Endometrial microvascular endothelial cells (primary cell): Measurements from ENCODE around the gene NUMB. TPM values are rescaled to one million over a fixed set of nuclear protein-coding genes. Genes with fewer than 3 reads are reported as not detected.

Experiments used
- in situ Hi-C: cut with HindIII; loops from 2 replicates; pipeline ENCODE4 v1.10.0; 2017; ENCODE audit warnings: low sequenced_read_pairs, low pct_unique_long_range_greater_than_20kb; ENCODE audit errors: inconsistent ontology term
- total RNA-seq: library from RNA; depleted of rRNA; stranded (reverse); fragments of >200 nt; gene quantifications from one replicate; pipeline ENCODE4 v1.2.3, GENCODE V29; 2015; ENCODE audit errors: inconsistent ontology term

Gene NUMB
- 43.5 TPM for total RNA-seq

DNA sequence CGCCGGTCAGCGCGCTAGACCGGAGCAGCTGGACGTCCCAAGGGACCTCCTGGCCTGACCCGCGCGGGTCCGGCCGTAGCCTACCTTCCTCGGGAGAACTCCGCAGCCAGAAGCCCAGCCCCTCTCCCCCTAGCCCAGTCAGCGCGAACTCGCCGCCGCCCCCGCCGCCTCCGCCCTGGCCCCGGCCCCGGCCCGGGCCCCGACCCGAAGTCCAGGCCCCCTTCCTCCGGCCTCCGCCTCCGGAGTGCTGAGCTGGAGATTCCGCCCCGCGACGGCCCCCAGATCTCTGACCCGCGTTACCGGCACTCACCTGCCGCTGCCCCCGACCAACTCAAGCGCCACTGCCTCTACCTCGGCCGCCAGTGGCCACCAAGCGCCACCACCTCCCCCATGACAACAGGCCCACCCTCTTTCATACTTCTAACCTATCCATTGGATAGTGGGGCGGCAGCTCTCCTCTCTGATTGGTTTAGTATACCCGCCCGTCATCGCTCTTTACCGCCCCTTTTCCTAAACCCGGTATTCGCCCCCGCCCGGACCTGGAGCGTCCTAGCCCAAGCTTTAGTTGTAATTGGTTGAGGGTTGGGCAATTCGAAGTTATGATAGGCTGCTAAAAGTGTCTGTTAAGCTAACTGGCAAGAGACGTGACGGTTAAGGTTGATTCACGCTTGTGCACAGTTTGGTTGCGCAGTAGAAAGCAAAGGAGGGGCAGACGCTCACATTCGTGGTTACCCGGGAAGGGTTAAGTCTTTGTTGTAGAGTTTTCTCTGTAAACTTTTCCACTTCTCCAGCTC is at the start of gene NUMB:
Gene NUMB, minus strand, starts transcription at position 364 of the 794 bp plus-strand sequence. CDS start 102,795 bp downstream, outside the sequence.
- in situ Hi-C loops = loop anchor here (25.0 kb wide), 1 partner anchor 171 kb away; no protein-coding TSS in a partner anchor

DNA sequence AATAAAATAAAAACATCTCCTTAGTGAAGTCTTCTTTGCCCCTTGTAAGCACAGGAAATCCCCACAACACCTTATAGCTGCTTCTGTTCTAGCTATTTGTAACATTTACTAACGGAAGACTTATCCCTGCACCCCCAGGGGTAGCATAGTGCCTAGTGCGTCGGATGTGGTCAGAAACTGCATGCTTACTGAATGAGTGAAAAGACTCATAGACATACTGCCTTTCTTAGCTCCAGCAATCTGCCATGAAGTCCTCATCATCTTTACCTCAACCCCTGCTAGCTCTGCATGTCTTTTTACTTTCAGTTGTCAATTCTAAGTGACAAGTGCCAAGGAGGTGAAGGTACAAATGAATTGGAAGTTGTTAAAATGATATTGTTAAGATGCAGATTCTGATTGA is 45.3 kb upstream of the NUMB start:
- in situ Hi-C loops = no loop called here

DNA sequence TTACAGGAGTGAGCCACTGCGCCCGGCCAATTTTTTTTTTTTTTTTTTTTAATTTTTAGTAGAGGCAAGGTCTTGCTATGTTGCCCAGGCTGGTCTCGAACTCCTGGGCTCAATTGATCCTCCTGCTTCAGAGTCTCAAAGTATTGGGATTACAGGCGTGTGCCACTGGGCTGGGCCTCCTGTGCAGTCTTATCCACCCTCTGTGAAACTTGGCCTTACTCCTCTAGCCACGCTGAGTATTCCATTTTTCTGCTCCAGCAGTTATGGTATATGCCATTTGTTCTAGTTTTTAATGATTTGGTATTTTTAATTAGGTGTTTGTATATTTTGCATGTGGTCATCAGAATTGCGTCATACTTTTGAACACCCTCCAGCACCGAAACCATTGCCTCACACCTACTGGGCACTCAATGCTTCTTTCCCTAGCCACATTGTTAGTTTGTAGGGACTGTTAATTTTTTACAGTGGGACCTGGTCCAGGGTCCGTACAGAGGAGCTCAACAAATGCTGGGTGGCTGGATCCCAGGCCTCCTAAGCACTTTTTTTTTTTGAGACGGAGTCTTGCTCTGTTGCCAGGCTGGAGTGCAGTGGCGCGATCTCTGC is 43.8 kb upstream of the NUMB start:
- in situ Hi-C loops = no loop called here

DNA sequence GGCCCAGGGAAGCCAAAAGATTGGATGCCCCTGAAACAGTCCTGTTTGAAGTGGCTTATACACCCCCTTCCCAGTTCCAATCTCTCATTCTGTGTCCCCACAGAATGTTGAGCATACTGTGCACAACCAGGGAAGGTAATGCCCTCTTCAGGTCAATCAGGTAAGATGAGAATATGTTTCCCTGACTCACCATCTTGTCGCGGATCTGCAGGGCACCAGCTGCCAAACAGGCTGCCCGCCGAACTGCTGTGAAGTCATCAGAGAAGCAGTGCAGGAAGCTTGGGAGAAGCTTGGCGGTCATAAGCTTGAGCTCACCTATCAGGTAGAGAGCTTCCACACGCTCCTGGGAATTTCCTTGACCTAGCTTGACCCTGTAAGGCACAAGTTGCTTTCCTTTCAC is 42.0 kb upstream of the NUMB start:
- in situ Hi-C loops = no loop called here

DNA sequence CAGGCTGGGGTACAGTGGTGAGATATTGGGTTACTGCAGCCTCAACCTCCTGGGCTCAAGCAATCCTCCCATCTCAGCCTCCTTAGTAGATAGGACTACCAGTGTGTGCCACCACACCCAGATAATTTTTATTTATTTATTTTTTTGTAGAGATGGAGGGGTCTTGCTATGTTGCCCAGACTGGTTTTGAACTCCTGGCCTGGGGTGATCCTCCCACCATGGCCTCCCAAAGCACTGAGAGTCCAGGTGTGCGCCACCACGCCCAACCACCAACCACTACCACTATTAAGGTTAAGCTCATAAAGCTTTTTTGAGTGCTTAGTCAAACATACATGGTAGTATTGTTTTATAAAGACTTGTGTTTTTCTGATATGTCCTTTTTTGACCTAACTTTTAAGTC is 36.2 kb upstream of the NUMB start:
- in situ Hi-C loops = no loop called here

DNA sequence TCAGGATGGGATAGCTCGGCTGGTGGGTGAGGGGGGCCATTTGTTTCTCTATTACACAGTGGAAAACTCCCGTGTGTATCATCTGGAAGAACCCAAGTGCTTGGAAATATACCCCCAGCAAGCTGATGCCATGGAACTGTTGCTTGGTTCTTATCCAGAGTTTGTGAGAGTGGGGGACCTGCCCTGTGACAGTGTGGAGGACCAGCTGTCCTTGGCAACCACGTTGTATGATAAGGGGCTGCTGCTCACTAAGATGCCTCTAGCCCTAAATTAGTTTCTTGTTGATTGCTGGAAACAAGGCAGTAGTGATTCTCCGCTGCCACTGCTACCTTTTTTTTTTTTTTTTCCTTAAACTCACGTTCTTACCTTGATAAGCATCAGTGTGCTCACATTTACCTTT is 34.3 kb upstream of the NUMB start:
- in situ Hi-C loops = no loop called here

DNA sequence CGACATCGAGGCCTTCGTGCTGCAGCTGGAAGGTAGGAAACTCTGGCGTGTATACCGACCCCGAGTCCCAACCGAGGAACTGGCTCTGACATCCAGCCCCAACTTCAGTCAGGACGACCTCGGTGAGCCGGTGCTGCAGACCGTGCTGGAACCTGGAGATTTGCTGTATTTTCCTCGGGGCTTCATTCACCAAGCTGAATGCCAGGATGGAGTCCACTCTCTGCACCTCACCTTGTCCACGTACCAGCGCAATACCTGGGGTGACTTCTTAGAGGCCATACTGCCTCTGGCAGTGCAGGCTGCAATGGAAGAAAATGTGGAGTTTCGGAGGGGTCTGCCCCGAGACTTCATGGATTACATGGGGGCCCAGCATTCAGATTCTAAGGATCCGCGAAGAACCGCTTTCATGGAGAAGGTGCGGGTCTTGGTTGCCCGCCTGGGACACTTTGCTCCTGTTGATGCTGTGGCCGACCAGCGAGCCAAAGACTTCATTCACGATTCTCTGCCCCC is 33.8 kb upstream of the NUMB start:
- in situ Hi-C loops = no loop called here

DNA sequence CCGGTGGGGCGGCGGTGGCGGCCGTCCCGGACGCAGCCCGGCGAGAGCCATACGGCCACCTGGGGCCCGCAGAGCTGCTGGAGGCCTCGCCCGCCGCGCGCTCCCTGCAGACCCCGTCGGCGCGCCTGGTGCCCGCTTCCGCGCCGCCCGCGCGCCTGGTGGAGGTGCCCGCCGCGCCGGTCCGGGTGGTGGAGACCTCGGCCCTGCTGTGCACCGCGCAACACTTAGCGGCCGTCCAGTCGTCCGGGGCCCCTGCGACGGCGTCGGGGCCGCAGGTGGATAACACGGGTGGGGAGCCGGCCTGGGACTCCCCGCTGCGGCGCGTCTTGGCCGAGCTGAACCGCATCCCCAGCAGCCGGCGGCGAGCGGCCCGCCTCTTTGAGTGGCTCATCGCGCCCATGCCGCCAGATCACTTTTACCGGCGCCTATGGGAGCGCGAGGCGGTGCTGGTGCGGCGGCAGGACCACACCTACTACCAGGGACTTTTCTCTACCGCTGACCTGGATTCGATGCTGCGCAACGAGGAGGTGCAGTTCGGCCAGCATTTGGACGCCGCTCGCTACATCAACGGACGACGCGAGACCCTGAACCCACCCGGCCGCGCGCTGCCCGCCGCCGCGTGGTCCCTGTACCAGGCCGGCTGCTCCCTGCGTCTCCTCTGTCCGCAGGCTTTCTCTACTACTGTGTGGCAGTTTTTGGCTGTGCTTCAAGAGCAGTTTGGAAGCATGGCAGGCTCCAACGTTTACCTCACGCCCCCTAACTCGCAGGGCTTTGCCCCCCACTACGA is 33.1 kb upstream of the NUMB start:
- in situ Hi-C loops = no loop called here

DNA sequence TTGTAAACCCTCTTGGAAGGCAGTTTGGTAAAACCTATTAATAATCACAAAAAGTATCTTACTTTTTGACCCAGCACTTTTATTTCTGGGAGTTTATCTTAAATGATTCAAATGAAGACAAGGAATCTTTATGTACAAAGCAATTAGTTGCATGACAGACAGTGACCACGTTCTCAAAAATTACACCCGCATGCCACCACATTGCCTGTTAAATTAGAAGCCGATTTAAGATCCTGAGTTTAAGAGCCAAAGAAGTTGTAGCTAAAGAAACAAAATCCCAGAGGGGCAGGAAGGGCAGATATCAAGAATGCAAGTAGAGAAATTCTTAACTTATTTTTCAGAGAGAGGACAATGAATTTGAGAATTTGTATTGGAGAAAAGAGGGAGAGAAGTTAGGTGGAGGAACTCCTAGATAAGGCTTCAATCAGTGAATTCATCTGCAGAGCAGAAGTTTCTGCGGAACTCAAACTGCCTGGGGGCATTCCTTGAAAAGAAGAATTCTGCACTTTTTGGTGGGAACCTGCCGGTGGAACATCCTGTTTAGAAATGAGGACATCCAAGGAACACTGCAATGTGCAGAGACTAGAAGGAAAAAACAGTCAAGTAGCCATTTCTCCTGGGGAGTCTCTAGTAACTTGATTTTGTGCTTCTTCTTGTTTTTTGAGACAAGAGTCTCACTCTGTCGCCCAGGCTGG is 31.3 kb upstream of the NUMB start:
- in situ Hi-C loops = no loop called here

DNA sequence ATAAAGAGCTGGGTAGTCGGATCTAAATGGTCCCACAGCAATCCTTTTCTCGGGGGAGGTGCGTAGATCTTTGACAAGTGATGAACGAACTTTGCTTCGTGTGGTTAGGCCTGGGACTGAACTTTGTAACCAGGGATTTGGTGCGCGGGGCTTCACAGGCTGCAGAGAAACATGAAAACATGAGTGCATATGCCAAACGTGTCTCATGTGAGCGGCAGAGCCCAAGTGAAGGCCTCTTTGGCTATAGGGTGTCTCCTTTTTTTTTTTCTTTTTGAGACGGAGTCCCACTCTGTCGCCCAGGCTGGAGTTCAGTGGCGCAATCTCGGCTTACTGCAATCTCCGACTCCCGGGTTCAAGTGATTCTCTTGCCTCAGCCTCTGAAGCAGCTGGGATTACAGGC is 20.3 kb upstream of the NUMB start:
- in situ Hi-C loops = no loop called here

DNA sequence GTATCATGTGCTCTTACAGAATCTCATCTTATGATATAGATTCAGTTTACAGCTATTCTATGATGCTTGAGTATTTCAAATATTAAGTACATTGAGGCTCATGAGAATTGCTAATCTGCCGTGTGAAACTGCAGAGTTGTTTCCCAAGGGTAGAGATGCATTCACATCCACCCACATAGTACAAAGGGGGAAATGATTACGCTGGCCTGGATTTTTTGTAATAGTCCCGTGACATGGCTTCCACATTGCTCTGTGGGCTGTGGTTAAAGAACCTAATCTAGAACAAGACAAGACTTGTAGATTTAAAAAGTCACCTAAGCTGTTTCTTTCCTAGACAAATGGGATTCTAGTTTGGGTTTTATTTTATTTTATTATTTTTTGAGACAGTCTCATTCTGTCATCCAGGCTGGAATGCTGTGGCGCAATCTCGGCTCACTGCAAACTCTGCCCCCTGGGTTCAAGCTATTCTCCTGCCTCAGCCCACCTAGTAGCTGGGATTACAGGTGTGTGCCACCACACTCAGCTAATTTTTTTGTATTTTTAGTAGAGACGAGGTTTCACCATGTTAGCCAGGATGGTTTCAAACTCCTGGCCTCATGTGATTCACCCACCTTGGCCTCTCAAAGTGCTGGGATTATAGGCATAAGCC is 19.4 kb upstream of the NUMB start:
- in situ Hi-C loops = no loop called here

DNA sequence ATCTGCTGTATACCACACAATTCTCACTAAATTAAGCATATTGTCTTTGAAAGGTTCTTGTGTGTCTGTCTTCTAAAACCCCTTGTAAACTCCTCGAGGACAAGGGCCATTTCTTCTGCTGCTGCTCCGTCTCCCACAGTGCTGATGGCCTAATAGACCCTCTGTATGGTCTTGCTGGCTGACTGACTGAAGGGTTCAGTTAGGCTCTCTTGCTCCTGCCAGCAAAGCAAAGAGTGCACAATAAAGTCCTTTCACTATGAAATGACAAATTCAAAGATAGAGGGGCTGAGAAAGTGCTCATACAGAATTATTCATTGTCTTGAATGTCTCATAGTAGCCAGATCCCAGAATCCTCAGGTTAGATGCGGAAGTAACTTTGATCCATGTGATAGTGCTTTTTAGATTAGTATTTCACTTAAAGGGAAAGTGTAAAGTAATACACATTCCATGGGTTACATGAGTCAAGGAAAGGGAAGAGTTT is 18.1 kb upstream of the NUMB start:
- in situ Hi-C loops = no loop called here

DNA sequence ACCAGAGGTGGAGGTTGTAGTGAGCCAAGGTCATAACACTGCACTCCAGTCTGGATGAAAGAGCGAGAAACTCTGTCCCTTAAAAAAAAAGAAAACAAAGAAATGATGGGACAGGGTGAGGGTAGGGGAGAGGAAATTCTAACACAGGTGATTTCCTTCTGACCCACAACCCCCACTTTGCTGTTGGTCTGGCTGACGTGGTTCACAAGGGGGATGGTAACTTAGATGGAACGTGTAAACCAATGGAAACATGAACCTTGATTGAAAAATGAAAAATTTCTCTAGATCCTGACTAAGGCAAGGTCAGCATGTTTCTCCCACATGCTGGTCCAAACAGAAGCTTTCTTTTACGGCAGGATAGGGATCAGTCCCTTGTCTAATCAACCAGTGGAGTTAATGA is 16.6 kb upstream of the NUMB start:
- in situ Hi-C loops = loop anchor here (25.0 kb wide), 1 partner anchor 188 kb away; no protein-coding TSS in a partner anchor

DNA sequence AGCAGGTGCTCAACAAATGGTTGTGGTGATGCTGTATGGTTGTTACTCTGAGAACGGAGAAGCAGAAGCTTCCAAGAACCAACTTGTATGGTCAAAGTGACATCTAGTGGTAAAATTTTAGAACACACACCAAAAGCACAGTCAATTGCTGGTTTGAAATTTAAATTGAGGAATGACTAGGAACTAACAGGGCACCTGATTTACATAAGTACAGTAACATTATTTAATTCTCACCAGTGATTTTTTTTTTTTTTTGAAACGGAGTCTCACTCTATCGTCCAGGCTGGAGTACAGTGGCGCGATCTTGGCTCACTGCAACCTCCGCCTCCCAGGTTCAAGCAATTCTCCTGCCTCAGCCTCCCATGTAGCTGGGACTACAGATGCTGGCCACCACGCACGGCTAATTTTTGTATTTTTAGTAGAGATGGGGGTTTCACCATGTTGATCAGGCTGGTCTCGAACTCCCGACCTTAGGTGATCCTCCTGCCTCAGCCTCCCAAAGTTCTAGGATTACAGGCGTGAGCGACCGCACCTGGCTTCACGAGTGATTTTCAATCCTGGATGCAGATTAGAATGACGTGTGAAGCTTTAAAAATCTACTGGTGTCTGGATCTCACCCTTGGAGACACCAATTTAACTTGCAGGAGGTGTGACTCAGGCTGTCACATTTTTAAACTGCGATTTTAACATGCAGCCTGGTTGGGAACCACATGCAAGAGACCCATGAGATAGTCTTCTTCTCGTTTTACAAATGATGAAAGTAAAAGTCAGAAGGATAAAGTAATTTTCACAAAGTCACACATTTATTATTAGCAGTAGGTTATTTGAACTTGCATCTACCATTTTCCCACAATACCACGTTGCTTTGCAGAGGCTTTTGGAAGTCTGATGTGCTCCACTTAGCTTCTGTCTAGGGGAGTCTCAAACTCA is 14.1 kb upstream of the NUMB start:
- in situ Hi-C loops = loop anchor here (25.0 kb wide), 1 partner anchor 185 kb away; no protein-coding TSS in a partner anchor

DNA sequence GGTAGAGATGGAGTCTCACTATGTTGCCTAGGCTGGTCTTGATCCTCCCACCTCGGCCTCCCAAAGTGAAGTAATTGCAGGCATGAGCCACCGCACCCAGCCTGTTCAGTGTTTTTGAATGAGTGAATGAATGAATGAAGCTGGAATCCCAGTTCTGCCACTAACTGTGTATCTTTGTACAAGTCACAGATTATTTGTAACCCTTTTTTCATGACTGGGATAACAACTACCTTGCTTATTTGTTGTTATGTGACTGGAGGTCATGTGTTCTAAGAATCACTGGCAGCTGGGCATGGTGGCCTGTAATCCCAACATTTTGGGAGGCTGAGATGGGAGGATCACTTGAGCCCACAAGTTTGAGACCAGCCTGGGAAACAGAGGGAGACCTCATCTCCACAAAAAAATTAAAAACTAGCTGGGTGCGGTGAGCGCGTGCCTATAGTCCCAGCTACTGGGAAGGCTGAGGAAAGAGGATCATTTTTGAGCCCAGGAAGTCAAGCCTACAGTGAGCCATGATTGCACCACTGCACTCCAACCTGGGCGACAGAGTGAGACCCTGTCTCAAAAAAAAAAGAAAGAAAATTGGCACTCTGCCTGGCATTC is 13.3 kb upstream of the NUMB start:
- in situ Hi-C loops = loop anchor here (25.0 kb wide), 1 partner anchor 184 kb away; no protein-coding TSS in a partner anchor

DNA sequence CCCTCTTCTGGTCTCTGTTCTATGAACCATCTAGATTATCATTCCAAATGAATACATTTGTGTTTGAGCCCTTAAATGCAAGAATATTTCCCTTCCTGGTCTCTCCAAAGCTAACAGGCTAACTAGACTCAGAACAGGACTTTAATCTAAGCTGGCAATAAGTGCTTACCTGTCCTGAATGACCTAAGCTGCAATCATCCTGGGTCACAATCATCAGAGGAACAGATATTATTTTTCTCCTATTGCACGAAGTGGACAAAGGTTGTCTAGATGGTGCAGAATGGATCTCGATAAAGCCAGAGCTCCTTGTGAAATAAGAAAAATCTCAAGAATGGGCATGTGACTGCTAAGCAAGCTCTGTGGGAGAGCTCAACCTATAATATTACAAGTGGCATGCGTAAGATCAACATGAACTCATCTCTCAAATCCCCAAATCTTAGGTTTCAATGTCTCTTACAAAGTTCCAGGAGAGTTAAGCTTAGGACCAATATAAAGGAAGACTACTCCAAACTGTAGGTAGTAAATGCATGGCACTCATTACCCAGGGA is 10.6 kb upstream of the NUMB start:
- in situ Hi-C loops = loop anchor here (25.0 kb wide), 1 partner anchor 182 kb away; no protein-coding TSS in a partner anchor
